KMS-11 (cell line): ENCODE results near the gene ADAMTS1.

Source experiments
- H2AFZ ChIP-seq: fragments of 200-600 bp; sonication (generic); 2 replicates; pipeline ENCODE4 v1.6.1; 2016; ENCODE audit warnings: antibody characterized with exemption, mixed run types, low read depth
- H3K27ac ChIP-seq: fragments of 200-600 bp; sonication (generic); 2 replicates; pipeline ENCODE4 v1.6.1; 2016; ENCODE audit warnings: mild to moderate bottlenecking, mixed run types
- H3K27me3 ChIP-seq: fragments of 200-600 bp; sonication (generic); 2 replicates; pipeline ENCODE4 v1.6.1; 2017; ENCODE audit warnings: mild to moderate bottlenecking, low read depth, mixed run types, moderate library complexity; ENCODE audit not compliant: insufficient read depth
- H3K36me3 ChIP-seq: fragments of 200-600 bp; sonication (generic); 2 replicates; pipeline ENCODE4 v1.6.1; 2017; ENCODE audit warnings: mild to moderate bottlenecking, mixed run types; ENCODE audit not compliant: insufficient read depth
- H3K4me1 ChIP-seq: fragments of 200-600 bp; sonication (generic); 2 replicates; pipeline ENCODE4 v1.6.1; 2016; ENCODE audit warnings: mild to moderate bottlenecking, low read depth, mixed run types; ENCODE audit not compliant: poor library complexity, severe bottlenecking
- H3K4me2 ChIP-seq: fragments of 200-600 bp; sonication (generic); 2 replicates; pipeline ENCODE4 v1.7.0; 2016; ENCODE audit warnings: mild to moderate bottlenecking, mixed run types
- H3K4me3 ChIP-seq: fragments of 200-600 bp; sonication (generic); IDR thresholded peaks from 2 replicates; pipeline ENCODE4 v1.6.1; 2017; ENCODE audit warnings: low read depth, low read length, mixed read lengths; ENCODE audit not compliant: insufficient read depth
- H3K79me2 ChIP-seq: fragments of 200-600 bp; sonication (generic); 2 replicates; pipeline ENCODE4 v1.6.1; 2016; ENCODE audit warnings: low read depth, mixed run types; ENCODE audit not compliant: insufficient read depth
- H3K9ac ChIP-seq: fragments of 200-600 bp; sonication (generic); 2 replicates; pipeline ENCODE4 v1.6.1; 2016; ENCODE audit warnings: mild to moderate bottlenecking, mixed run types
- H4K20me1 ChIP-seq: fragments of 200-600 bp; sonication (generic); 2 replicates; pipeline ENCODE4 v1.6.1; 2016; ENCODE audit warnings: mild to moderate bottlenecking, mixed run types; ENCODE audit not compliant: insufficient read depth
- TF ChIP-seq, protein P1 (sequence below): fragments of 200-600 bp; sonication (generic); conservative IDR thresholded peaks from 2 replicates; pipeline ENCODE4 v1.6.1; 2017; ENCODE audit warnings: low read depth, mild to moderate bottlenecking, antibody characterized with exemption, low read length, moderate library complexity, mixed read lengths

The ADAMTS1 gene

DNA sequence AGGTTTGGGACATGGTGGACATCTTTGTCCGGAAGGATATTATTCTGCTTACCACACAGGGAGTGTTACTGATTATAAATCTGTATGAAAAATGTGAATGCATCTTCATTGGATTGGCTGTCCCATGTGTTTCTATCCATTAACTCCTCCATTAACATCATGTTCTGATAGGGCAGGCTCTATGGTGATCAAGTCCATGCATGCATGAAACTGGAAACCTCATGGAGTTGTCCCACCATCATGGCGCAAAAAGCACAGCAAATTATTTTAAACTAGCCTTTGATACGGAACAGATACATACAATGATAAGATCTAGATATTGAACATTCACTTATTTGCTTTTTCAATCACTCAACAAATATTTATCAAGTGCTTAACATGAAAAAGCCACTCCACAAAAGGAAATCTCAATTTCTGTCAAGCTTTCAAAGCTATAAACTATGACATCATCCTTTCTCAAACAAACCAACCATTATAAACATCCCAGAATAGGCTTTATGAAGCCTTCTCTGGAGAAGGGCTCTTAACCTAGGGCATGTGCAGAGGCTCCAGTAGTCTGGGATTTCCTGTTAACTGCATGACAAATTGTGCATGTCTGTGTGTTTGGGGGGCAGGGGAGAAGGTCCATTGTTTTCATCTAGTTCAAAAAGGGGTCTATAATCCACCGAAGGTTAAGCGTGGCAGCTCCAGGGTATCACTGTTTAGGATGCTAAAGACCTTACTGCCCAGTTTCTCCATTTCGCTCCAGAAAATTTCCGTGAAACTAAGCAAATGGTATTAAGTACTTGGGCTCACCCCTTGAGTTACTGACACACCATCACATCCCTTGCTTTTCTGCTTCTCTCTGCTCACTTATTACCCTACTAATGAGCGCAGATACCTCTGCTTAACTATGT, 46.1 kb downstream of the ADAMTS1 start:
- H3K4me3 ChIP-seq, result no peak overlapping the region
- no peaks in the 10 kb centered on the region for H3K4me1 ChIP-seq
- H3K9ac ChIP-seq, result no peak overlapping the region
- no peak overlapping the region for H3K27ac ChIP-seq
- no peak overlapping the region for H3K4me2 ChIP-seq
- no peaks in the 10 kb centered on the region for H3K79me2 ChIP-seq
- H3K27me3 ChIP-seq, result no peaks in the 10 kb centered on the region
- H3K36me3 ChIP-seq, result no peaks in the 10 kb centered on the region
- no peak overlapping the region for H2AFZ ChIP-seq
- no peaks in the 10 kb centered on the region for H4K20me1 ChIP-seq
- TF ChIP-seq, protein P1, sequence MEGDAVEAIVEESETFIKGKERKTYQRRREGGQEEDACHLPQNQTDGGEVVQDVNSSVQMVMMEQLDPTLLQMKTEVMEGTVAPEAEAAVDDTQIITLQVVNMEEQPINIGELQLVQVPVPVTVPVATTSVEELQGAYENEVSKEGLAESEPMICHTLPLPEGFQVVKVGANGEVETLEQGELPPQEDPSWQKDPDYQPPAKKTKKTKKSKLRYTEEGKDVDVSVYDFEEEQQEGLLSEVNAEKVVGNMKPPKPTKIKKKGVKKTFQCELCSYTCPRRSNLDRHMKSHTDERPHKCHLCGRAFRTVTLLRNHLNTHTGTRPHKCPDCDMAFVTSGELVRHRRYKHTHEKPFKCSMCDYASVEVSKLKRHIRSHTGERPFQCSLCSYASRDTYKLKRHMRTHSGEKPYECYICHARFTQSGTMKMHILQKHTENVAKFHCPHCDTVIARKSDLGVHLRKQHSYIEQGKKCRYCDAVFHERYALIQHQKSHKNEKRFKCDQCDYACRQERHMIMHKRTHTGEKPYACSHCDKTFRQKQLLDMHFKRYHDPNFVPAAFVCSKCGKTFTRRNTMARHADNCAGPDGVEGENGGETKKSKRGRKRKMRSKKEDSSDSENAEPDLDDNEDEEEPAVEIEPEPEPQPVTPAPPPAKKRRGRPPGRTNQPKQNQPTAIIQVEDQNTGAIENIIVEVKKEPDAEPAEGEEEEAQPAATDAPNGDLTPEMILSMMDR, result no peak

DNA sequence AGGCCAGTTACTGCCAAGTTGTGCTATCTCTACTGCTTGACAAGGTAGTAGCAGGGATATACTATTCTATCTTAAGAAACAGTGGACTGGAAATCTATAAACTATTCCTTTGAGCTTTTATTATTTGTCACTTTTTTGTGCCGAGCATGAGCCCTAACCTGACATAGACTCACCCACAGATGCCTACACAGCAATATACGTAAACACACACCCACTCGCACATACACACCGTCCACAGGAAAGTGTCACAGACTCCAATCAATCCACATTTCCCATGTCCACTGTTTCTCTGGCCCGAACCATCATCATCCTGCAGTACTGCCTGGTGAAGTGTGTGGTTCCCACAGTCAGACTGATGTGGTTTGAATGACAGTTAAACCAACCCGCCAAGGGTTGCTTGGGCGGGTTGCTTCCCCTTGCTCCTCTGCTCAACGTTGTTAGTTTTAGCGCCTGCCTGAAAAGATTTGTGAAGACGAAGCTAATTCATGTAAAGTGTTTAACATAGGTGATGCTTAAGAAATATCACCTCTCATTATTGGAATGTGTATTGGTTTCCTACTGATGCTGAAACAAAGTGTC, 47.2 kb downstream of the ADAMTS1 start:
- Histone ChIP-seq H3K9ac (no peak overlapping the region), H3K79me2 (no peaks in the 10 kb centered on the region), H3K4me3 (no peak overlapping the region), H3K27me3 (no peaks in the 10 kb centered on the region), H4K20me1 (no peaks in the 10 kb centered on the region), H2AFZ (no peak overlapping the region), H3K4me2 (no peak overlapping the region), H3K4me1 (no peaks in the 10 kb centered on the region), H3K36me3 (no peaks in the 10 kb centered on the region), H3K27ac (no peak overlapping the region)
- TF ChIP-seq, protein P1, result no peak

DNA sequence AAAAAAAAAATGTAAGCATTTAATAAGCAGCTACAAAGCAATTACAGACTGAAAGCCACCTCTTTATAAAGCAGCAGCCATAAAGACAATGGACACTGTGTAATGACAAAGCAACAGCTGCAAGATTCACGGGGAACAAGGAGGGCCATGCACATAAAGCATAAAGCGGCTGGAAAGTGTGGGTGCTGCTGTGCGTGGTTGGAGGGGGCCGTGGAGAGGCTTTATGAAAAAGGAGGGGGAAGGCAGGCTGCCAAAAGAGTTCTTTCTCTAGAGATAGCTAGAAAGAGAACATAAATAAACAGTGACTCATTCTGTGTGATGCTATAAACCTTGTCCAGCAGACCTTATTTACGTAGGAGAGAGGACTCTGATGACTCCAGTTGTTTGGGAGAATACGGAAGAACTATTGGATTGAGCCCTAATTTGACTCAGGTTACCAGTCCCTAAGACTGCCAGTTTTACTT, 49.3 kb downstream of the ADAMTS1 start:
- Histone ChIP-seq H3K4me3 (no peak overlapping the region), H3K4me2 (no peak overlapping the region), H4K20me1 (no peaks in the 10 kb centered on the region), H3K27me3 (no peaks in the 10 kb centered on the region), H3K27ac (no peak overlapping the region), H2AFZ (no peak overlapping the region), H3K36me3 (no peaks in the 10 kb centered on the region), H3K9ac (no peak overlapping the region), H3K79me2 (no peaks in the 10 kb centered on the region), H3K4me1 (no peaks in the 10 kb centered on the region)
- TF ChIP-seq, protein P1, result no peak

DNA sequence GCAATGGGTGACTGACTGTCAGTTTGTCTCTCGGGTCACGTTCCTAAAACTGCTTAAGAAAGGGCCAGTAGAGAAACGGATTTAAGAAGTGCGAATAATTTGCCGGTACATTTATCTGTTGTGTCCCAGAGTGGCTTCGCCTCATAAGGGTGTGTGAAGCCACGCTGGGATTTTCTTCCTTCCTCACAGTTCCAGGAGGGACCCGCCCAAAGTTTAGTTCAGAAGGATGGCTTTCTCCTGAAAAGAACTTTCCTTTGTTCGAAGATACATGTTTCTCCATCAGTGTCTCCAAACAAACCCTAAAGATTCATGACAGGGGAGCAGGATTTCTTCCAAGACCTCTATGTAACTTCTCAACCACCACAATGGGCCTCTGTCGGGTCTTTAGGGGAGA, 49.8 kb downstream of the ADAMTS1 start:
- no peak overlapping the region for H2AFZ ChIP-seq

More for the DNA sequence above, 49.8 kb downstream of the ADAMTS1 start:
- Histone ChIP-seq H3K4me2 (no peak overlapping the region), H3K27me3 (no peaks in the 10 kb centered on the region), H4K20me1 (no peaks in the 10 kb centered on the region), H3K79me2 (no peaks in the 10 kb centered on the region), H3K36me3 (no peaks in the 10 kb centered on the region), H3K4me1 (no peaks in the 10 kb centered on the region), H3K4me3 (no peak overlapping the region), H3K27ac (no peak overlapping the region), H3K9ac (no peak overlapping the region)
- TF ChIP-seq, protein P1, result no peak
